Mesenchymal stem cell (in vitro differentiated cells and primary cell): ENCODE measurements around the gene ZFP62.

Experiments
- DNase-seq: peaks from one replicate; pipeline ENCODE4 v3.0.0-alpha.2; 2013
- H2AFZ ChIP-seq: one replicate; pipeline ENCODE4 v1.6.1; 2013; ENCODE audit warnings: low read depth, mild to moderate bottlenecking, control low read depth, inconsistent platforms, low read length, moderate library complexity
- H2AK5ac ChIP-seq: 2 replicates; pipeline ENCODE4 v1.6.1; 2013; ENCODE audit warnings: low read length, moderate library complexity, mild to moderate bottlenecking, inconsistent platforms; ENCODE audit not compliant: severe bottlenecking
- H2BK120ac ChIP-seq: one replicate; pipeline ENCODE4 v1.6.1; 2013; ENCODE audit warnings: low read depth, mild to moderate bottlenecking, inconsistent platforms, low read length, moderate library complexity
- H2BK12ac ChIP-seq, 2 experiments: one replicate each; pipeline ENCODE4 v1.6.1; 2013; ENCODE audit warnings: inconsistent platforms in 2 of 2, low read length in 2 of 2, mild to moderate bottlenecking in 2 of 2, moderate library complexity in 2 of 2, control low read depth in 1 of 2
- H2BK15ac ChIP-seq: one replicate; pipeline ENCODE4 v1.6.1; 2013; ENCODE audit warnings: mild to moderate bottlenecking, low read depth, inconsistent platforms; ENCODE audit not compliant: poor library complexity, severe bottlenecking
- H2BK5ac ChIP-seq: 2 replicates; pipeline ENCODE4 v1.6.1; 2013; ENCODE audit warnings: low read depth, mild to moderate bottlenecking, low read length, control low read depth, inconsistent platforms; ENCODE audit not compliant: poor library complexity, severe bottlenecking
- H3K14ac ChIP-seq, 2 experiments: one replicate each; pipeline ENCODE4 v1.6.1; 2013; ENCODE audit warnings: inconsistent platforms in 2 of 2, low read length in 2 of 2, control low read depth in 1 of 2, mild to moderate bottlenecking in 1 of 2, moderate library complexity in 1 of 2
- H3K18ac ChIP-seq, 2 experiments: one replicate each; pipeline ENCODE4 v1.6.1; 2013; ENCODE audit warnings: inconsistent platforms in 2 of 2, low read length in 2 of 2, control low read depth in 1 of 2, low read depth in 1 of 2, mild to moderate bottlenecking in 1 of 2
- H3K23ac ChIP-seq, 2 experiments: one replicate each; pipeline ENCODE4 v1.6.1; 2013; ENCODE audit warnings: inconsistent platforms in 2 of 2, low read length in 2 of 2, mild to moderate bottlenecking in 2 of 2, moderate library complexity in 2 of 2, control low read depth in 1 of 2
- H3K27ac ChIP-seq: 2 replicates; pipeline ENCODE4 v1.5.1; 2013; ENCODE audit warnings: mild to moderate bottlenecking, moderate library complexity, low read length, control low read depth, inconsistent platforms; ENCODE audit not compliant: poor library complexity, severe bottlenecking
- H3K27me3 ChIP-seq, 2 experiments: 2 replicates each; pipeline versions ENCODE4 v1.6.1 to v1.7.0; 2013; ENCODE audit warnings: low read length in 2 of 2, mild to moderate bottlenecking in 2 of 2, moderate library complexity in 2 of 2, control low read depth in 1 of 2, inconsistent platforms in 1 of 2; ENCODE audit not compliant: control insufficient read depth in 1 of 2, insufficient read depth in 1 of 2
- H3K36me3 ChIP-seq, 2 experiments: 2 replicates each; pipeline versions ENCODE4 v1.6.1 to v1.7.0; 2013; ENCODE audit warnings: low read length in 2 of 2, control low read depth in 1 of 2, inconsistent platforms in 1 of 2, low read depth in 1 of 2, mild to moderate bottlenecking in 1 of 2; ENCODE audit not compliant: insufficient read depth in 2 of 2, control insufficient read depth in 1 of 2
- H3K4ac ChIP-seq, 2 experiments: one replicate each; pipeline ENCODE4 v1.6.1; 2013; ENCODE audit warnings: inconsistent platforms in 2 of 2, low read length in 2 of 2, mild to moderate bottlenecking in 2 of 2, moderate library complexity in 2 of 2, control low read depth in 1 of 2, low read depth in 1 of 2
- H3K4me1 ChIP-seq: 2 replicates; pipeline ENCODE4 v1.6.1; 2013; ENCODE audit warnings: low read depth, low read length, control low read depth; ENCODE audit not compliant: control insufficient read depth, insufficient read depth
- H3K4me2 ChIP-seq: 2 replicates; pipeline ENCODE4 v1.6.1; 2013; ENCODE audit warnings: low read length, mild to moderate bottlenecking, inconsistent platforms; ENCODE audit not compliant: poor library complexity, severe bottlenecking
- H3K4me3 ChIP-seq, 2 experiments: 2 replicates each; pipeline versions ENCODE4 v1.5.1 to v1.7.0; 2013; ENCODE audit warnings: low read length in 2 of 2, mild to moderate bottlenecking in 2 of 2, control low read depth in 1 of 2, low read depth in 1 of 2; ENCODE audit not compliant: insufficient read depth in 1 of 2
- H3K79me1 ChIP-seq: replicated peaks from 2 replicates; pipeline ENCODE4 v1.6.1; 2013; ENCODE audit warnings: mild to moderate bottlenecking, control low read depth, low read length, inconsistent platforms; ENCODE audit not compliant: poor library complexity, severe bottlenecking
- H3K9ac ChIP-seq: 2 replicates; pipeline ENCODE4 v1.7.0; 2013; ENCODE audit warnings: mild to moderate bottlenecking, low read length, moderate library complexity
- H3K9me3 ChIP-seq: 2 replicates; pipeline ENCODE4 v1.7.0; 2013; ENCODE audit warnings: mild to moderate bottlenecking, low read length; ENCODE audit not compliant: control insufficient read depth
- H4K8ac ChIP-seq: one replicate; pipeline ENCODE4 v1.6.1; 2013; ENCODE audit warnings: inconsistent platforms, mild to moderate bottlenecking, low read length, moderate library complexity
- H4K91ac ChIP-seq: one replicate; pipeline ENCODE4 v1.6.1; 2013; ENCODE audit warnings: mild to moderate bottlenecking, low read length, inconsistent platforms
- WGBS: methylation state at CpG from one replicate; pipeline ENCODE4 v1.1.7; 2013; ENCODE audit warnings: mixed read lengths; 5-methylcytosine and 5-hydroxymethylcytosine counted together

Gene ZFP62

DNA sequence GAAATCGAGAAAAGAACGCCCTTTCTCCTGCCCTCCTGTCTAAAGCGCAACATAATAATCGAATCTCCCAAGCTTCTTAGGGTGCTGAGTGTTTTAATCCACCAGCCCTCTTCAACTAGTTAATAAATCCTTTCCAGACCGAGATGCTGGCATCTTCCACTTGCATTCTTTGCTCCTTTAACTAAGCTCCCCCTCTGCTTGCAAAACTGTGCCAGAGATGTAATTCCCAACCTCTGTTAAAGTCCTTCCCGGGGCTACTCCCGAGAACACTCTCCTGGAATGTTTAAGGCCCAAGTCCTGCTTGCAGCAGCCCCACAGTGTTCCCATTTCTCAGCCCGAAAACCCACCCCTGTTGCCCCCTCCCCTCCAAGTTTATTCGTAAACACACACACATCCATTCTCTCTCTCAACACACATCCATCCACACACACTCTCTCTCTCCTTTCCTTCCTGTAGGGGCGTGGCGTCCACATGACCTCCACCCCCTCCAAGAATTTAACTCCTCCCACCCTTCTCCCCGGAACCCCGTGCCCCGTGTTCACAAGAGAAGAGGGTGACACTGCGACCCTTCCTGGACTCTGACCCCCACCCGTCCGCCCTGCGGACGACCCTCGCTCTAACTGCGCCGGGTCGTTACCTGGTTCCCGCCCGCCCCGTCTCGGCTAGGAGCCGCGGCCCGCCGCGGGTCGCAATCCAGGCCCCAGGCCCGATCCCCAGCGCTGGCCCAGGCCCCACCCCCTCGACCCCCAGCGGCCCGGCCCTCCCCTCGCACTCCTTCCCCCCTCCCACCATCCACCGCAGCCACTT is 51.5 kb downstream of the ZFP62 start:
- Histone ChIP-seq H3K9ac (peak overlapping the region; percentile 94), H3K4me3 (peak overlapping the region; percentile 77 to 94), H3K9me3 (no peaks in the 10 kb centered on the region), H3K27me3 (no peaks in the 10 kb centered on the region), H2BK120ac (peak overlapping the region; percentile 95), H2BK15ac (peak overlapping the region; percentile 95), H3K18ac (peak overlapping the region; percentile 88 to 96), H2AFZ (peak overlapping the region; percentile 80), H3K27ac (peak overlapping the region; percentile 95), H2BK5ac (peak overlapping the region; percentile 87), H2AK5ac (peak overlapping the region; percentile 31), H3K79me1 (peaks cover 24% of the 10 kb centered on the region), H3K36me3 (peaks cover 11 to 20% of the 10 kb centered on the region in 2 experiments), H3K4ac (peak overlapping the region; percentile 92 to 96), H4K8ac (peak overlapping the region; percentile 99), H3K4me1 (peaks cover 23% of the 10 kb centered on the region), H3K4me2 (peak overlapping the region; percentile 79), H2BK12ac (peak overlapping the region; percentile 78 to 80), H3K23ac (peak overlapping the region in 1 of 2 experiments; percentile 48), H3K14ac (no peak overlapping the region), H4K91ac (peak overlapping the region; percentile 96)
- 9% methylated on average over 37 of the region's 40 CpGs for WGBS
- peak; percentile 95 for DNase-seq

DNA sequence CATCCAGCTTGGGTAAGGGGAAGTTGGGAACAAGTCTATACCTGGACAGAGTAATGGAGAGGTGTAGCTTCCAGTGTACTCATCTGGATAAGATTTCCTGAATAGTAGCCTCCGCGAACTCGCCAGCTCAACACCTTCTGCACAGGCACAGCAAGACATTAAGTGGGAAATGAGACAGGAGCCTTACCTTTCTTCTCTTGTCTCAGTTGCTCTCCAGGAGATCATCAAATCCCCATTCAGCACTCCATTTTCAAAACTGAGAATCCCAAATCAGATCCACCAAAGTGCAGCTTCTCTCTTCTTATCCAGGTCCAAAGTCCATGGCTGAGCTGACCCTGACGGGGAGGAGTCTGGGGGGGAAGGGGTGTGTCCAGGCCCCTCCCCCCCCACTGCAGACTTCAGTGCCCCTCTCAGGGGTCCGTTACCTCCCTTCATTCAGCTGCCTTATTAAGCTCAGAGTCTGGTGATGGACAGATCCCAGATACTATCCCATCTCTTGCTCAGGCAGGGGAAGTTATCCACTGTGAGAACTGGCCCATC is 52.5 kb downstream of the ZFP62 start:
- Histone ChIP-seq H3K4me3 (peak overlapping the region in 1 of 2 experiments; percentile 94), H3K4me1 (peaks cover 32% of the 10 kb centered on the region), H3K23ac (peak overlapping the region in 1 of 2 experiments; percentile 87), H2AFZ (no peak overlapping the region), H2BK12ac (no peak overlapping the region), H3K27me3 (no peaks in the 10 kb centered on the region), H3K4ac (peak overlapping the region; percentile 29 to 60), H2BK15ac (no peak overlapping the region), H2AK5ac (peak overlapping the region; percentile 68), H3K9me3 (no peaks in the 10 kb centered on the region), H4K8ac (no peak overlapping the region), H3K14ac (no peak overlapping the region), H4K91ac (no peak overlapping the region), H3K18ac (no peak overlapping the region), H3K36me3 (peaks cover 22 to 24% of the 10 kb centered on the region in 2 experiments), H3K9ac (peak overlapping the region; percentile 94), H3K27ac (no peak overlapping the region), H2BK120ac (no peak overlapping the region), H3K4me2 (peak overlapping the region; percentile 41), H3K79me1 (peaks cover 28% of the 10 kb centered on the region), H2BK5ac (no peak overlapping the region)
- WGBS = 85% methylated on average over 5 of the region's 5 CpGs
- DNase-seq = no peak

GRCh38 chr5:180807654-180808414 is 53.2 kb downstream of the ZFP62 start:
- Histone ChIP-seq H3K4me1 (peaks cover 39% of the 10 kb centered on the region), H3K9ac (peak overlapping the region; percentile 94), H3K79me1 (peaks cover 28% of the 10 kb centered on the region), H3K23ac (peak overlapping the region in 1 of 2 experiments; percentile 87), H3K18ac (no peak overlapping the region), H3K4ac (no peak overlapping the region), H3K27me3 (no peaks in the 10 kb centered on the region), H2AFZ (no peak overlapping the region), H3K4me2 (peak overlapping the region; percentile 17), H2BK15ac (no peak overlapping the region), H3K9me3 (no peaks in the 10 kb centered on the region), H4K91ac (no peak overlapping the region), H2BK120ac (no peak overlapping the region), H2AK5ac (peak overlapping the region; percentile 40), H3K14ac (no peak overlapping the region), H3K4me3 (peak overlapping the region in 1 of 2 experiments; percentile 94), H2BK5ac (no peak overlapping the region), H4K8ac (no peak overlapping the region), H3K36me3 (peaks cover 24 to 25% of the 10 kb centered on the region in 2 experiments), H3K27ac (no peak overlapping the region), H2BK12ac (peak overlapping the region in 1 of 2 experiments; percentile 15)
- DNase-seq = no peak
- WGBS = 79% methylated on average over 6 of the region's 6 CpGs
